GM21529 (cell line): Measurements from ENCODE around the gene CXXC1.
"Not testable (repeated sequence)": the region's sequence is repeated elsewhere in the genome, so short reads cannot be mapped to it uniquely, and the experiment has no call there.

Source experiments
- ATAC-seq: cut with Tn5 transposase; IDR thresholded peaks from one replicate; pipeline ENCODE4 v1.9.1; 2021; ENCODE audit not compliant: unreplicated experiment

The CXXC1 gene

GRCh38 chr18:50287441-50288347 lies at the start of gene CXXC1:
TSS of gene CXXC1 (minus strand) at chr18:50287692. CDS start at chr18:50287589, 103 bp downstream.
- ATAC-seq = peak; percentile 88

- ATAC-seq = peak; percentile 78
Observed at GRCh38 chr18:50334546-50335152, 47.2 kb upstream of the CXXC1 start.

GRCh38 chr18:50331691-50332090 lies 44.2 kb upstream of the CXXC1 start:
- ATAC-seq = no peak

GRCh38 chr18:50330176-50330575 lies 42.7 kb upstream of the CXXC1 start:
- ATAC-seq = no peak

GRCh38 chr18:50327983-50328382 lies 40.5 kb upstream of the CXXC1 start:
- no peak for ATAC-seq

GRCh38 chr18:50320719-50321118 lies 33.2 kb upstream of the CXXC1 start:
- peak; percentile 82 for ATAC-seq

- peak; percentile 74 for ATAC-seq
Observed at GRCh38 chr18:50315100-50315871, 27.8 kb upstream of the CXXC1 start.

- no peak for ATAC-seq
Observed at GRCh38 chr18:50313873-50314460, 26.5 kb upstream of the CXXC1 start.

GRCh38 chr18:50313031-50313607 lies 25.6 kb upstream of the CXXC1 start:
- ATAC-seq = peak; percentile 20

- peak; percentile 60 for ATAC-seq
Observed at GRCh38 chr18:50312296-50313030, 25.0 kb upstream of the CXXC1 start.

GRCh38 chr18:50311650-50312049 lies 24.2 kb upstream of the CXXC1 start:
- ATAC-seq = no peak

GRCh38 chr18:50310080-50310479 lies 22.6 kb upstream of the CXXC1 start:
- no peak for ATAC-seq

GRCh38 chr18:50308851-50309250 lies 21.4 kb upstream of the CXXC1 start:
- ATAC-seq = not testable (repeated sequence)

GRCh38 chr18:50307738-50308470 lies 20.4 kb upstream of the CXXC1 start:
- ATAC-seq = peak; percentile 86

GRCh38 chr18:50307400-50307737 lies 19.9 kb upstream of the CXXC1 start:
- ATAC-seq = peak; percentile 1

- no peak for ATAC-seq
Observed at GRCh38 chr18:50306944-50307343, 19.5 kb upstream of the CXXC1 start.

GRCh38 chr18:50301074-50301473 lies 13.6 kb upstream of the CXXC1 start:
- no peak for ATAC-seq

- ATAC-seq = no peak
Observed at GRCh38 chr18:50299626-50300388, 12.3 kb upstream of the CXXC1 start.
